Measurements from ENCODE around the gene PIRT.
"Not testable (repeated sequence)": the region's sequence is repeated elsewhere in the genome, so short reads cannot be mapped to it uniquely, and the experiment has no call there.

Gene PIRT

GRCh38 chr17:10859051-10859450 lies 21.2 kb upstream of the PIRT start:
- H4K20me1 ChIP-seq (ENCODE audit: insufficient read depth, low read length), result no peaks in the 10 kb centered on the region
- no peaks in the 10 kb centered on the region for H3K4me1 ChIP-seq (ENCODE audit: low read length)

DNA sequence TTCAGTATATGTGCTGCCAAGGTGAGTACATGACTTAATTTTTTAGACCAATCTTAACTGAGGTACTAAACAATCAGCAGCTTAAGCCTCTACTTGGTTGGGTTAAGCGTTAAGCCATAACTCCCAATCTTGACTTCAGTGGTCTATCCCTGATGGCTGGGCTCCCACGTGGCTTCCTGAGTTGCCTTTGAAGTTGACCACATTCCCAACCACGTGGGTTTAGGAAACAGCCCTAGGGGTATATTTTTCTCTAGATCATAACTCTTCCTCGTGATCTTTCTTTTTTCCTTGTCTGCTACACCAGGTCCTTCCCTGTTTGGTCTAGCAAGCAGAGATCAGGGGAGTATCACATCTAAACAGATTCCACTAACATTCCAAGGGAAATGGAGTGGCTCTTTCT lies 20.1 kb upstream of the PIRT start:
- Histone ChIP-seq H3K9ac (ENCODE audit: low read length) (no peak overlapping the region), H3K79me2 (ENCODE audit: low read length) (no peaks in the 10 kb centered on the region), H3K9me2 (replicated peaks; ENCODE audit: insufficient read depth, low read length) (no peaks in the 10 kb centered on the region), H3K27ac (ENCODE audit: low read length) (no peak overlapping the region), H3K4me3 (ENCODE audit: low read length) (no peak overlapping the region), H2AFZ (ENCODE audit: low read length) (no peak overlapping the region), H3F3A (ENCODE audit: insufficient read depth, low read length) (no peaks in the 10 kb centered on the region), H3K27me3 (replicated peaks; ENCODE audit: insufficient read depth, low read length) (no peaks in the 10 kb centered on the region), H3K9me3 (replicated peaks; ENCODE audit: insufficient read depth, low read length) (no peaks in the 10 kb centered on the region), H3K4me1 (ENCODE audit: low read length) (no peaks in the 10 kb centered on the region), H4K20me1 (ENCODE audit: insufficient read depth, low read length) (no peaks in the 10 kb centered on the region), H3K4me2 (ENCODE audit: low read depth, low read length) (no peak overlapping the region), H3K36me3 (replicated peaks; ENCODE audit: insufficient read depth, low read length) (no peaks in the 10 kb centered on the region)
- TF ChIP-seq EZH2 (optimal IDR thresholded peaks at IDR 0.05; ENCODE audit: low read depth, low read length) (no peak), CTCF (IDR thresholded peaks at IDR 0.05; ENCODE audit: low read length) (no peak), EZH2phosphoT487 (IDR thresholded peaks at IDR 0.05; ENCODE audit: low read length) (no peak)
- DNase-seq, result no peak

More at GRCh38 chr17:10859051-10859450, 21.2 kb upstream of the PIRT start:
- H3K9ac ChIP-seq (ENCODE audit: low read length), result no peak overlapping the region
- H2AFZ ChIP-seq (ENCODE audit: low read length), result no peak overlapping the region
- no peak overlapping the region for H3K4me3 ChIP-seq (ENCODE audit: low read length)
- no peaks in the 10 kb centered on the region for H3F3A ChIP-seq (ENCODE audit: insufficient read depth, low read length)
- H3K27me3 ChIP-seq (replicated peaks; ENCODE audit: insufficient read depth, low read length), result no peaks in the 10 kb centered on the region
- no peak for DNase-seq
- no peaks in the 10 kb centered on the region for H3K79me2 ChIP-seq (ENCODE audit: low read length)
- H3K9me3 ChIP-seq (replicated peaks; ENCODE audit: insufficient read depth, low read length), result no peaks in the 10 kb centered on the region
- H3K9me2 ChIP-seq (replicated peaks; ENCODE audit: insufficient read depth, low read length), result no peaks in the 10 kb centered on the region
- TF ChIP-seq EZH2 (optimal IDR thresholded peaks at IDR 0.05; ENCODE audit: low read depth, low read length) (no peak), CTCF (IDR thresholded peaks at IDR 0.05; ENCODE audit: low read length) (no peak), EZH2phosphoT487 (IDR thresholded peaks at IDR 0.05; ENCODE audit: low read length) (no peak)
- H3K36me3 ChIP-seq (replicated peaks; ENCODE audit: insufficient read depth, low read length), result no peaks in the 10 kb centered on the region
- no peak overlapping the region for H3K4me2 ChIP-seq (ENCODE audit: low read depth, low read length)
- no peak overlapping the region for H3K27ac ChIP-seq (ENCODE audit: low read length)

GRCh38 chr17:10846636-10847035 lies 8.7 kb upstream of the PIRT start:
- DNase-seq; H4K20me1 ChIP-seq (ENCODE audit: insufficient read depth, low read length); H3K4me2 ChIP-seq (ENCODE audit: low read depth, low read length); H2AFZ ChIP-seq (ENCODE audit: low read length); H3K4me1 ChIP-seq (ENCODE audit: low read length); H3F3A ChIP-seq (ENCODE audit: insufficient read depth, low read length); H3K36me3 ChIP-seq (replicated peaks; ENCODE audit: insufficient read depth, low read length); H3K27me3 ChIP-seq (replicated peaks; ENCODE audit: insufficient read depth, low read length); H3K9me2 ChIP-seq (replicated peaks; ENCODE audit: insufficient read depth, low read length); H3K9me3 ChIP-seq (replicated peaks; ENCODE audit: insufficient read depth, low read length); H3K4me3 ChIP-seq (ENCODE audit: low read length); H3K79me2 ChIP-seq (ENCODE audit: low read length); H3K9ac ChIP-seq (ENCODE audit: low read length); H3K27ac ChIP-seq (ENCODE audit: low read length): not testable (repeated sequence)

DNA sequence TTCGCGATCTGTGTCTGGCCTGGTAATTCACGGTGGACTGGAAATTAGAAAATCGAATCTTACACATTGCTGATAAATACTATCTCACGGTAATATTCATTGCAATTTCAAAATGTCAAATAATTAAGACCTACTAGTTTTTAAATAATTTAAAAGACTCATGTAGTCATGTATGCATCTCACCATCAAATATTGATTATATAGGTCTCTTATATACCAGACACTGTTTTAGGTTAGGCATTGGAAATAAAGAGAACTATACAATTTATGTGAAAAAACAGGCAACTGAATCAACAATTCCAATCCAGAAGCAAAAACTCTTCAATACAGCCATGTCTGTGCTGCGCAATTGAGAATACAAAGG lies 7.5 kb upstream of the PIRT start:
- Histone ChIP-seq H4K20me1 (ENCODE audit: insufficient read depth, low read length) (no peaks in the 10 kb centered on the region), H3K79me2 (ENCODE audit: low read length) (no peaks in the 10 kb centered on the region), H3K4me3 (ENCODE audit: low read length) (peak overlapping the region; percentile 22; the same call in 1 of the 2 replicates), H3K36me3 (replicated peaks; ENCODE audit: insufficient read depth, low read length) (no peaks in the 10 kb centered on the region), H3K9me3 (replicated peaks; ENCODE audit: insufficient read depth, low read length) (no peaks in the 10 kb centered on the region), H3K27ac (ENCODE audit: low read length) (no peak overlapping the region), H2AFZ (ENCODE audit: low read length) (no peak overlapping the region), H3K9me2 (replicated peaks; ENCODE audit: insufficient read depth, low read length) (no peaks in the 10 kb centered on the region), H3K27me3 (replicated peaks; ENCODE audit: insufficient read depth, low read length) (no peaks in the 10 kb centered on the region), H3F3A (ENCODE audit: insufficient read depth, low read length) (no peaks in the 10 kb centered on the region), H3K4me1 (ENCODE audit: low read length) (no peaks in the 10 kb centered on the region), H3K4me2 (ENCODE audit: low read depth, low read length) (peak overlapping the region; percentile 40; the same call in 1 of the 2 replicates), H3K9ac (ENCODE audit: low read length) (no peak overlapping the region)
- TF ChIP-seq CTCF (IDR thresholded peaks at IDR 0.05; ENCODE audit: low read length), result no peak
- no peak for TF ChIP-seq EZH2phosphoT487 (IDR thresholded peaks at IDR 0.05; ENCODE audit: low read length)
- no peak for TF ChIP-seq EZH2 (optimal IDR thresholded peaks at IDR 0.05; ENCODE audit: low read depth, low read length)
- no peak for DNase-seq
